Fibroblast of villous mesenchyme (primary cell): ENCODE measurements around the gene SLC3A2. TPM values are rescaled to one million over a fixed set of nuclear protein-coding genes. Genes with fewer than 3 reads are reported as not detected.

Experiments used
- DNase-seq: peaks from one replicate; pipeline ENCODE4 v3.0.0-alpha.2; 2010; ENCODE audit warnings: low read depth
- H3K4me3 ChIP-seq: 2 replicates; pipeline ENCODE4 v1.5.1; 2011; ENCODE audit warnings: low read depth, mild to moderate bottlenecking, low read length
- CTCF ChIP-seq: IDR thresholded peaks from 2 replicates; pipeline ENCODE4 v1.5.1; 2012; ENCODE audit warnings: low read depth, mild to moderate bottlenecking, low read length; ENCODE audit not compliant: insufficient read depth
- total RNA-seq: library from RNA; depleted of rRNA; stranded (reverse); fragments of >200 nt; gene quantifications from 2 replicates; pipeline ENCODE4 v1.2.3, GENCODE V29; 2012

Gene SLC3A2
- total RNA-seq, 1 donor, result 117 TPM

GRCh38 chr11:62918531-62918930 lies 37.8 kb downstream of the SLC3A2 start:
- no peak for TF ChIP-seq CTCF
- DNase-seq, result no peak
- H3K4me3 ChIP-seq, result no peak overlapping the region

GRCh38 chr11:62919476-62919875 lies 38.8 kb downstream of the SLC3A2 start:
- no peak for TF ChIP-seq CTCF
- no peak overlapping the region for H3K4me3 ChIP-seq
- no peak for DNase-seq

GRCh38 chr11:62919898-62920640 lies 39.4 kb downstream of the SLC3A2 start:
- H3K4me3 ChIP-seq, result no peak overlapping the region
- no peak for DNase-seq
- no peak for TF ChIP-seq CTCF

- no peak for TF ChIP-seq CTCF
- no peak within 1 kb of the TSS for H3K4me3 ChIP-seq
- DNase-seq, result no peak
Measured at GRCh38 chr11:62921201-62921572, 40.5 kb downstream of the SLC3A2 start, which contains the start of gene CHRM1. Gene CHRM1, minus strand, starts transcription at chr11:62921363. Its CDS starts 10,263 bp downstream, at chr11:62911100.

GRCh38 chr11:62921573-62922188 lies 41.0 kb downstream of the SLC3A2 start:
- no peak for TF ChIP-seq CTCF
- DNase-seq, result no peak

GRCh38 chr11:62922189-62922589 lies 41.5 kb downstream of the SLC3A2 start:
- H3K4me3 ChIP-seq, result no peak overlapping the region
- no peak for TF ChIP-seq CTCF
- no peak for DNase-seq

More at GRCh38 chr11:62921573-62922188, 41.0 kb downstream of the SLC3A2 start:
- no peak overlapping the region for H3K4me3 ChIP-seq
